Measurements from ENCODE around the gene SVBP.

The SVBP gene

DNA sequence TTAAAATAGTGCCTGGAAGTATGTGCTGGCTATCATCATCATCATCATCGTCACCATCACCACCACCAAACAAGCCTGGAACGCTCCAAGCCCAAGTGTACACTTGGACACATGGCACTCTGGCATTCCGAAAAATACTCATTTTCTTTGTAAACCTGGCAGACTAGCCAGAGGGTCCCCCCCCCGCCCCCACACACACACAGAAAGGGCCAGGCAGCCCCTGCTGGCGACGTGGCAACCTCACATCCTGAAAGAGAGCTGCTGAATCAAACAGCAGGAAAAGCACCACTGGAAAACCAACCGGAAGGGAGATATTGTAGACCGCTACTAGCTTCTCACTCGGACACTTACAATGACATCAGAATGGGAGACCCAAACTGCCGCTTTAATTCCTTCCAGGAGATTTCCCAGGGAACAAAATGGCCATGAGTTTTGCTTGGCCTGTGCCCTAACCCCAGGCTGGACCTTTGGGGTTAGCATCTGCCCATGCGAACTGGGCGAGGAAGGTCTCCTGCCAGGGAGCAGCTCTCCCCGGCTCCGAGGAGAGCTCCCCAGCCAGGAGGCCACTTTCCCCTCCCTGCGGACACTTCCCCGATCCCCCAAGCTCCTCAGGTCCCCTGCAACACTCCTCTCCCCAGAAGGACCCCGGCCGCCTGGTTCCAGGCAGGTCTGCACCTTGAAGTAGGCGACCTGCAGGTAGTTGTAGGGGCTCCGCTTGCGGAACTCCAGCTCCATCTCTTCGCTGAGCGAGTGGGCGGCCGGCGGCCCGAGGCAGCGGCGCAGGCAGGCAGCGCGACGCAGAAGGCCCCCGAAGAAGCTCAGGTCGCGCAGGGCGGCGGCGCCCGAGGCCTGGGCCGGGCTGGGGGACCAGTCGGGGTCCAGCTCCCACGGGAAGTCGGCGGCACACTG lies 51.1 kb downstream of the SVBP start:
- peak overlapping the region; percentile 58 for H3K27ac ChIP-seq (ENCODE audit: low read length, poor library complexity, severe bottlenecking)
- H3K4ac ChIP-seq (ENCODE audit: low read depth in 1 of 2, low read length in 2 of 2): peak overlapping the region; percentile 15 to 89
- peak overlapping the region; percentile 66 for H4K8ac ChIP-seq (ENCODE audit: low read length)
- no peak overlapping the region for H2BK5ac ChIP-seq (ENCODE audit: low read depth, low read length, poor library complexity, severe bottlenecking)
- H2BK12ac ChIP-seq (ENCODE audit: low read length in 2 of 2): peak overlapping the region in 1 of 2 experiments; percentile 11
- H2BK15ac ChIP-seq (ENCODE audit: low read depth, poor library complexity, severe bottlenecking): peak overlapping the region; percentile 68
- peak overlapping the region; percentile 59 to 98 for H3K18ac ChIP-seq (ENCODE audit: low read depth in 1 of 2, low read length in 2 of 2)
- peak overlapping the region in 1 of 2 experiments; percentile 100 for H3K14ac ChIP-seq (ENCODE audit: low read length in 2 of 2)
- peak overlapping the region; percentile 20 for H4K91ac ChIP-seq (ENCODE audit: low read length)
- peaks cover 5% of the 10 kb centered on the region for H3K4me1 ChIP-seq (ENCODE audit: control insufficient read depth, insufficient read depth, low read depth, low read length)
- no peaks in the 10 kb centered on the region for H3K9me3 ChIP-seq (ENCODE audit: control insufficient read depth, low read length)
- H3K23ac ChIP-seq (ENCODE audit: low read length in 2 of 2): peak overlapping the region in 1 of 2 experiments; percentile 99
- H2AK5ac ChIP-seq (ENCODE audit: low read length, severe bottlenecking): no peak overlapping the region
- DNase-seq: peak; percentile 91
- H3K9ac ChIP-seq (ENCODE audit: low read length): peak overlapping the region; percentile 96
- peak overlapping the region; percentile 80 for H2AFZ ChIP-seq (ENCODE audit: low read depth, low read length)
- H2BK120ac ChIP-seq (ENCODE audit: low read depth, low read length): no peak overlapping the region
- no peaks in the 10 kb centered on the region for H3K27me3 ChIP-seq (ENCODE audit: control insufficient read depth in 1 of 2, insufficient read depth in 1 of 2, low read length in 2 of 2)
- peak overlapping the region; percentile 95 to 98 for H3K4me3 ChIP-seq (ENCODE audit: insufficient read depth in 1 of 2, low read depth in 1 of 2, low read length in 2 of 2)
- H3K79me1 ChIP-seq (replicated peaks; ENCODE audit: low read length, poor library complexity, severe bottlenecking): peaks cover 17% of the 10 kb centered on the region
- peaks cover 11 to 20% of the 10 kb centered on the region in 2 experiments for H3K36me3 ChIP-seq (ENCODE audit: control insufficient read depth in 1 of 2, insufficient read depth in 2 of 2, low read depth in 1 of 2, low read length in 2 of 2)
- 2% methylated on average over 38 of the region's 44 CpGs for WGBS
- peak overlapping the region; percentile 78 for H3K4me2 ChIP-seq (ENCODE audit: low read length, poor library complexity, severe bottlenecking)

DNA sequence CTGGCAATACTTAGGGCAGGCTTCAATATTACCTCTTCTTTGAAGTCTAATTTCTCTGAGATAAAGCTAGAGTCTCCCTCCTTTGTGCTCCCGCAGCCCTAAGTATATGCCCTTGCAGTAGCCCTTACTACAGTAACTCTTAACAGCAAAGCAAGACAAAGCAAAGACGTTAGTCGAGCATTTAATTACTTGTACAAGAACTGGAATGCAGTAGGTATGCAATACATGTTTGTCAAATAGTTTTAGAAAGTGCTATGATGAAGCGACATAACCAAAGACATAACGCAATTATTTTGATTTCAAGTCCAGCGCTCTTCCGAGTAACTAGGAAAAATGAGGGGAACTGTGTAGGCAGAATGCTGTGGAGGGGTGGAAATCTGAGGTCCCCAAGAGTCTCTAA lies 51.9 kb downstream of the SVBP start:
- no peak overlapping the region for H2AK5ac ChIP-seq (ENCODE audit: low read length, severe bottlenecking)
- H3K36me3 ChIP-seq (ENCODE audit: control insufficient read depth in 1 of 2, insufficient read depth in 2 of 2, low read depth in 1 of 2, low read length in 2 of 2): peaks cover 19 to 21% of the 10 kb centered on the region in 2 experiments
- peak overlapping the region; percentile 58 for H3K27ac ChIP-seq (ENCODE audit: low read length, poor library complexity, severe bottlenecking)
- no peak overlapping the region for H3K18ac ChIP-seq (ENCODE audit: low read depth in 1 of 2, low read length in 2 of 2)
- H3K4ac ChIP-seq (ENCODE audit: low read depth in 1 of 2, low read length in 2 of 2): no peak overlapping the region
- H3K4me1 ChIP-seq (ENCODE audit: control insufficient read depth, insufficient read depth, low read depth, low read length): peaks cover 5% of the 10 kb centered on the region
- no peak overlapping the region for H3K14ac ChIP-seq (ENCODE audit: low read length in 2 of 2)
- WGBS: 43% methylated on average over 6 of the region's 7 CpGs
- no peak overlapping the region for H2BK12ac ChIP-seq (ENCODE audit: low read length in 2 of 2)
- H2BK15ac ChIP-seq (ENCODE audit: low read depth, poor library complexity, severe bottlenecking): no peak overlapping the region
- H4K8ac ChIP-seq (ENCODE audit: low read length): no peak overlapping the region
- no peak overlapping the region for H4K91ac ChIP-seq (ENCODE audit: low read length)
- H3K9me3 ChIP-seq (ENCODE audit: control insufficient read depth, low read length): no peaks in the 10 kb centered on the region
- H2BK5ac ChIP-seq (ENCODE audit: low read depth, low read length, poor library complexity, severe bottlenecking): no peak overlapping the region
- no peak for DNase-seq
- H2BK120ac ChIP-seq (ENCODE audit: low read depth, low read length): no peak overlapping the region
- H3K4me2 ChIP-seq (ENCODE audit: low read length, poor library complexity, severe bottlenecking): peak overlapping the region; percentile 78
- peaks cover 14% of the 10 kb centered on the region for H3K79me1 ChIP-seq (replicated peaks; ENCODE audit: low read length, poor library complexity, severe bottlenecking)
- H3K27me3 ChIP-seq (ENCODE audit: control insufficient read depth in 1 of 2, insufficient read depth in 1 of 2, low read length in 2 of 2): no peaks in the 10 kb centered on the region
- no peak overlapping the region for H3K23ac ChIP-seq (ENCODE audit: low read length in 2 of 2)
- H2AFZ ChIP-seq (ENCODE audit: low read depth, low read length): no peak overlapping the region
- H3K4me3 ChIP-seq (ENCODE audit: insufficient read depth in 1 of 2, low read depth in 1 of 2, low read length in 2 of 2): peak overlapping the region; percentile 95 to 98
- peak overlapping the region; percentile 96 for H3K9ac ChIP-seq (ENCODE audit: low read length)

DNA sequence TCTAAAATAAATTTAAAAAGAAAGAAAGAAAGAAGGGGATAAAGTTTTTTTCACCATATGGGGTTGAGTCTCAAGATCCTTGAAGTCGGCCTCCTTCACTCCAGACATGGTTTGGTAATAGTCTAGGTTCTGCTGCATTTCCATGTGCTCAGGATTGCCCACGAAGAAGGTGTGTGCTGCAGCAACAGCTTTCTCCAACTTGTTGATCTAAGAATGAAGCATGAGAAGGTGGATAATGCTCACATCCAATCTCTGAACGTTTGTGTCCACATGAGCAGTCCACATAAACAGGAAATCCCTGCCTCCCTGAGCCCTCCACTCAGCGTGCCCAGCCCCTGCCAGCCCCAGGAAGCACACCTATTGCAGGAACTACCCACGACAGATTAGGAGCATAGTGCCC lies 54.9 kb downstream of the SVBP start:
- Histone ChIP-seq H3K27me3 (ENCODE audit: control insufficient read depth in 1 of 2, insufficient read depth in 1 of 2, low read length in 2 of 2) (no peaks in the 10 kb centered on the region), H4K8ac (ENCODE audit: low read length) (peak overlapping the region; percentile 17), H3K9ac (ENCODE audit: low read length) (peak overlapping the region; percentile 47), H3K9me3 (ENCODE audit: control insufficient read depth, low read length) (no peaks in the 10 kb centered on the region), H3K27ac (ENCODE audit: low read length, poor library complexity, severe bottlenecking) (no peak overlapping the region), H3K4me1 (ENCODE audit: control insufficient read depth, insufficient read depth, low read depth, low read length) (peaks cover 5% of the 10 kb centered on the region), H3K79me1 (replicated peaks; ENCODE audit: low read length, poor library complexity, severe bottlenecking) (peaks cover 22% of the 10 kb centered on the region), H3K4ac (ENCODE audit: low read depth in 1 of 2, low read length in 2 of 2) (no peak overlapping the region), H3K18ac (ENCODE audit: low read depth in 1 of 2, low read length in 2 of 2) (no peak overlapping the region), H3K14ac (ENCODE audit: low read length in 2 of 2) (no peak overlapping the region), H3K4me3 (ENCODE audit: insufficient read depth in 1 of 2, low read depth in 1 of 2, low read length in 2 of 2) (no peak overlapping the region), H2AK5ac (ENCODE audit: low read length, severe bottlenecking) (no peak overlapping the region), H4K91ac (ENCODE audit: low read length) (peak overlapping the region; percentile 9), H2BK5ac (ENCODE audit: low read depth, low read length, poor library complexity, severe bottlenecking) (no peak overlapping the region), H2BK15ac (ENCODE audit: low read depth, poor library complexity, severe bottlenecking) (no peak overlapping the region), H2BK120ac (ENCODE audit: low read depth, low read length) (no peak overlapping the region), H3K4me2 (ENCODE audit: low read length, poor library complexity, severe bottlenecking) (no peak overlapping the region), H3K36me3 (ENCODE audit: control insufficient read depth in 1 of 2, insufficient read depth in 2 of 2, low read depth in 1 of 2, low read length in 2 of 2) (peaks cover 39 to 47% of the 10 kb centered on the region in 2 experiments), H3K23ac (ENCODE audit: low read length in 2 of 2) (no peak overlapping the region), H2BK12ac (ENCODE audit: low read length in 2 of 2) (no peak overlapping the region), H2AFZ (ENCODE audit: low read depth, low read length) (no peak overlapping the region)
- WGBS: 80% methylated on average over 5 of the region's 5 CpGs
- DNase-seq: no peak

DNA sequence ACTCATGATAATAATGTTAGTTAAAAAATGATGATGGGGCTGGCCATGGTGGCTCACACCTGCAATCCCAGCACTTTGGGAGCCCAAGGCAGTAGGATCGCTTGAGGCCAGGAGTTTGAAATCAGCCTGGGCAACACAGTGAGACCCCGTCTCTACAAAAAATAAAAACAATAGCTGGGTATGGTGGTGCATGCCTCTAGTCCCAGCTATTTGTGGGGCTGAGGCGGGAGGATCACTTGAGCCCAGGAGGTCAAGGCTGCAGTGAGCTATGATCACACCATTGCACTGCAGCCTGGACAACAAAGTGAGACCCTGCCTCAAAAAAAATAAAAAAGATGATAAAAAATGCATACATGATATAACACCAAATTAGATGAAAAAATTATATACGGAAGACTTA lies 55.6 kb downstream of the SVBP start:
- H3K18ac ChIP-seq (ENCODE audit: low read depth in 1 of 2, low read length in 2 of 2): no peak overlapping the region
- no peak overlapping the region for H2BK12ac ChIP-seq (ENCODE audit: low read length in 2 of 2)
- no peak overlapping the region for H3K9ac ChIP-seq (ENCODE audit: low read length)
- H2BK5ac ChIP-seq (ENCODE audit: low read depth, low read length, poor library complexity, severe bottlenecking): no peak overlapping the region
- H4K8ac ChIP-seq (ENCODE audit: low read length): no peak overlapping the region
- H3K36me3 ChIP-seq (ENCODE audit: control insufficient read depth in 1 of 2, insufficient read depth in 2 of 2, low read depth in 1 of 2, low read length in 2 of 2): peaks cover 41 to 54% of the 10 kb centered on the region in 2 experiments
- no peak overlapping the region for H2AK5ac ChIP-seq (ENCODE audit: low read length, severe bottlenecking)
- no peak overlapping the region for H2BK15ac ChIP-seq (ENCODE audit: low read depth, poor library complexity, severe bottlenecking)
- no peaks in the 10 kb centered on the region for H3K27me3 ChIP-seq (ENCODE audit: control insufficient read depth in 1 of 2, insufficient read depth in 1 of 2, low read length in 2 of 2)
- no peak overlapping the region for H2AFZ ChIP-seq (ENCODE audit: low read depth, low read length)
- no peak overlapping the region for H3K23ac ChIP-seq (ENCODE audit: low read length in 2 of 2)
- no peak overlapping the region for H3K14ac ChIP-seq (ENCODE audit: low read length in 2 of 2)
- H3K27ac ChIP-seq (ENCODE audit: low read length, poor library complexity, severe bottlenecking): no peak overlapping the region
- H3K4ac ChIP-seq (ENCODE audit: low read depth in 1 of 2, low read length in 2 of 2): no peak overlapping the region
- no peak for DNase-seq
- H3K9me3 ChIP-seq (ENCODE audit: control insufficient read depth, low read length): no peaks in the 10 kb centered on the region
- no peak overlapping the region for H2BK120ac ChIP-seq (ENCODE audit: low read depth, low read length)
- H4K91ac ChIP-seq (ENCODE audit: low read length): no peak overlapping the region
- H3K4me2 ChIP-seq (ENCODE audit: low read length, poor library complexity, severe bottlenecking): no peak overlapping the region
- H3K79me1 ChIP-seq (replicated peaks; ENCODE audit: low read length, poor library complexity, severe bottlenecking): peaks cover 26% of the 10 kb centered on the region
- H3K4me1 ChIP-seq (ENCODE audit: control insufficient read depth, insufficient read depth, low read depth, low read length): peaks cover 5% of the 10 kb centered on the region
- WGBS: 100% methylated on average over 3 of the region's 4 CpGs
- no peak overlapping the region for H3K4me3 ChIP-seq (ENCODE audit: insufficient read depth in 1 of 2, low read depth in 1 of 2, low read length in 2 of 2)

Measured in mesenchymal stem cell (in vitro differentiated cells and primary cell).